Mesenchymal stem cell (in vitro differentiated cells and primary cell): ENCODE data around the gene WASL.

Experiments used
- DNase-seq: peaks from one replicate; pipeline ENCODE4 v3.0.0-alpha.2; 2013
- H2AFZ ChIP-seq: one replicate; pipeline ENCODE4 v1.6.1; 2013; ENCODE audit warnings: low read depth, mild to moderate bottlenecking, control low read depth, inconsistent platforms, low read length, moderate library complexity
- H2AK5ac ChIP-seq: 2 replicates; pipeline ENCODE4 v1.6.1; 2013; ENCODE audit warnings: low read length, moderate library complexity, mild to moderate bottlenecking, inconsistent platforms; ENCODE audit not compliant: severe bottlenecking
- H2BK120ac ChIP-seq: one replicate; pipeline ENCODE4 v1.6.1; 2013; ENCODE audit warnings: low read depth, mild to moderate bottlenecking, inconsistent platforms, low read length, moderate library complexity
- H2BK12ac ChIP-seq, 2 experiments: one replicate each; pipeline ENCODE4 v1.6.1; 2013; ENCODE audit warnings: inconsistent platforms in 2 of 2, low read length in 2 of 2, mild to moderate bottlenecking in 2 of 2, moderate library complexity in 2 of 2, control low read depth in 1 of 2
- H2BK15ac ChIP-seq: one replicate; pipeline ENCODE4 v1.6.1; 2013; ENCODE audit warnings: mild to moderate bottlenecking, low read depth, inconsistent platforms; ENCODE audit not compliant: poor library complexity, severe bottlenecking
- H2BK5ac ChIP-seq: 2 replicates; pipeline ENCODE4 v1.6.1; 2013; ENCODE audit warnings: low read depth, mild to moderate bottlenecking, low read length, control low read depth, inconsistent platforms; ENCODE audit not compliant: poor library complexity, severe bottlenecking
- H3K14ac ChIP-seq, 2 experiments: one replicate each; pipeline ENCODE4 v1.6.1; 2013; ENCODE audit warnings: inconsistent platforms in 2 of 2, low read length in 2 of 2, control low read depth in 1 of 2, mild to moderate bottlenecking in 1 of 2, moderate library complexity in 1 of 2
- H3K18ac ChIP-seq, 2 experiments: one replicate each; pipeline ENCODE4 v1.6.1; 2013; ENCODE audit warnings: inconsistent platforms in 2 of 2, low read length in 2 of 2, control low read depth in 1 of 2, low read depth in 1 of 2, mild to moderate bottlenecking in 1 of 2
- H3K23ac ChIP-seq, 2 experiments: one replicate each; pipeline ENCODE4 v1.6.1; 2013; ENCODE audit warnings: inconsistent platforms in 2 of 2, low read length in 2 of 2, mild to moderate bottlenecking in 2 of 2, moderate library complexity in 2 of 2, control low read depth in 1 of 2
- H3K27ac ChIP-seq: 2 replicates; pipeline ENCODE4 v1.5.1; 2013; ENCODE audit warnings: mild to moderate bottlenecking, moderate library complexity, low read length, control low read depth, inconsistent platforms; ENCODE audit not compliant: poor library complexity, severe bottlenecking
- H3K27me3 ChIP-seq, 2 experiments: 2 replicates each; pipeline versions ENCODE4 v1.6.1 to v1.7.0; 2013; ENCODE audit warnings: low read length in 2 of 2, mild to moderate bottlenecking in 2 of 2, moderate library complexity in 2 of 2, control low read depth in 1 of 2, inconsistent platforms in 1 of 2; ENCODE audit not compliant: control insufficient read depth in 1 of 2, insufficient read depth in 1 of 2
- H3K36me3 ChIP-seq, 2 experiments: 2 replicates each; pipeline versions ENCODE4 v1.6.1 to v1.7.0; 2013; ENCODE audit warnings: low read length in 2 of 2, control low read depth in 1 of 2, inconsistent platforms in 1 of 2, low read depth in 1 of 2, mild to moderate bottlenecking in 1 of 2; ENCODE audit not compliant: insufficient read depth in 2 of 2, control insufficient read depth in 1 of 2
- H3K4ac ChIP-seq, 2 experiments: one replicate each; pipeline ENCODE4 v1.6.1; 2013; ENCODE audit warnings: inconsistent platforms in 2 of 2, low read length in 2 of 2, mild to moderate bottlenecking in 2 of 2, moderate library complexity in 2 of 2, control low read depth in 1 of 2, low read depth in 1 of 2
- H3K4me1 ChIP-seq: 2 replicates; pipeline ENCODE4 v1.6.1; 2013; ENCODE audit warnings: low read depth, low read length, control low read depth; ENCODE audit not compliant: control insufficient read depth, insufficient read depth
- H3K4me2 ChIP-seq: 2 replicates; pipeline ENCODE4 v1.6.1; 2013; ENCODE audit warnings: low read length, mild to moderate bottlenecking, inconsistent platforms; ENCODE audit not compliant: poor library complexity, severe bottlenecking
- H3K4me3 ChIP-seq, 2 experiments: 2 replicates each; pipeline versions ENCODE4 v1.5.1 to v1.7.0; 2013; ENCODE audit warnings: low read length in 2 of 2, mild to moderate bottlenecking in 2 of 2, control low read depth in 1 of 2, low read depth in 1 of 2; ENCODE audit not compliant: insufficient read depth in 1 of 2
- H3K79me1 ChIP-seq: replicated peaks from 2 replicates; pipeline ENCODE4 v1.6.1; 2013; ENCODE audit warnings: mild to moderate bottlenecking, control low read depth, low read length, inconsistent platforms; ENCODE audit not compliant: poor library complexity, severe bottlenecking
- H3K9ac ChIP-seq: 2 replicates; pipeline ENCODE4 v1.7.0; 2013; ENCODE audit warnings: mild to moderate bottlenecking, low read length, moderate library complexity
- H3K9me3 ChIP-seq: 2 replicates; pipeline ENCODE4 v1.7.0; 2013; ENCODE audit warnings: mild to moderate bottlenecking, low read length; ENCODE audit not compliant: control insufficient read depth
- H4K8ac ChIP-seq: one replicate; pipeline ENCODE4 v1.6.1; 2013; ENCODE audit warnings: inconsistent platforms, mild to moderate bottlenecking, low read length, moderate library complexity
- H4K91ac ChIP-seq: one replicate; pipeline ENCODE4 v1.6.1; 2013; ENCODE audit warnings: mild to moderate bottlenecking, low read length, inconsistent platforms
- WGBS: methylation state at CpG from one replicate; pipeline ENCODE4 v1.1.7; 2013; ENCODE audit warnings: mixed read lengths; 5-methylcytosine and 5-hydroxymethylcytosine counted together

The WASL gene

DNA sequence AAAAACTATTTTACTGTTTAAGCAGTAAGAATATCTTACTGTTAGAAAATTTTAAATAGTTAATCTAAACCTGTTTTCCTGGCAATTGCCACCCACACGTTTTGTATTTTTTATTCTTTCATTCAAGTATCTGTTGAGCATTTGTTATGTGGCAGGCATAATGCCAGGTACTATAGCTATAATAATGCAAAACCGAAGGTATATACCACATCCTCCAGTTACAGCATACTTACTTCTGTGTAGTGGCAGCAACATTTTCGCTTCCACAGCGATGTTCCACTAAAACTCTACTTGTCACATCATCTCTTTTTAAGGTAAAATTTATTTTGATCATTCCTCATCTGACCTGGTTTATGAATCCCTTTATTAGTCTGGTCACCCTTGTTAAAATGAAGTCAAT is 30.0 kb downstream of the WASL start:
- Histone ChIP-seq H3K36me3 (no peaks in the 10 kb centered on the region), H3K14ac (no peak overlapping the region), H2BK120ac (no peak overlapping the region), H3K4me2 (no peak overlapping the region), H3K4me1 (peaks cover 5% of the 10 kb centered on the region), H2AFZ (no peak overlapping the region), H3K27me3 (no peaks in the 10 kb centered on the region), H3K4me3 (no peak overlapping the region), H2AK5ac (no peak overlapping the region), H3K4ac (no peak overlapping the region), H3K9ac (peak overlapping the region; percentile 11), H3K9me3 (no peaks in the 10 kb centered on the region), H2BK15ac (no peak overlapping the region), H3K18ac (no peak overlapping the region), H3K79me1 (peaks cover 10% of the 10 kb centered on the region), H2BK12ac (no peak overlapping the region), H2BK5ac (no peak overlapping the region), H4K91ac (no peak overlapping the region), H4K8ac (no peak overlapping the region), H3K23ac (no peak overlapping the region), H3K27ac (no peak overlapping the region)
- WGBS = 98% methylated on average over 3 of the region's 4 CpGs
- DNase-seq = no peak

DNA sequence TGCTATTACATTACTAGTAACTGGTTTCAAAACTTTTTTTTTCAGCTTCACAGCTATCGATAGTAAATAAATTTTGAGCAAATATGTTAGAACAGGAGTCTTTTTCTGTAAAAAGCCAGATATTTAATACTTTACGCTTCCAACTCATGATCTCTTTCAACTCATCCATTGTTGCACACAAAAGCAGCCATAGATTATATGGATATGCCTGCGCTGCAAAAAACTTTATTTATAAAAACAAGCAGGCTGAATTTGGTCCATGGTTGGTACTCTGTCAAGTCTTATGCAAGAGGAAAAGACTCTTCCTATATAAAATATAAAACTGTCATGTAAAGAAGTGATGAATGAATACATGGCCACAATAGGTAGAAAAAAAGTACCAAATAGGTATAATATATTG is 31.1 kb downstream of the WASL start:
- Histone ChIP-seq H3K9ac (no peak overlapping the region), H3K27ac (no peak overlapping the region), H3K18ac (no peak overlapping the region), H4K91ac (no peak overlapping the region), H3K9me3 (no peaks in the 10 kb centered on the region), H2BK12ac (no peak overlapping the region), H3K4me1 (peaks cover 7% of the 10 kb centered on the region), H3K23ac (no peak overlapping the region), H2BK5ac (no peak overlapping the region), H2AFZ (no peak overlapping the region), H3K36me3 (no peaks in the 10 kb centered on the region), H2AK5ac (no peak overlapping the region), H4K8ac (no peak overlapping the region), H3K79me1 (peaks cover 10% of the 10 kb centered on the region), H3K4me2 (no peak overlapping the region), H3K14ac (no peak overlapping the region), H2BK15ac (no peak overlapping the region), H3K27me3 (no peaks in the 10 kb centered on the region), H2BK120ac (no peak overlapping the region), H3K4ac (no peak overlapping the region), H3K4me3 (no peak overlapping the region)
- no peak for DNase-seq
- no CpG with 5 or more reads among the region's 3 CpGs for WGBS

DNA sequence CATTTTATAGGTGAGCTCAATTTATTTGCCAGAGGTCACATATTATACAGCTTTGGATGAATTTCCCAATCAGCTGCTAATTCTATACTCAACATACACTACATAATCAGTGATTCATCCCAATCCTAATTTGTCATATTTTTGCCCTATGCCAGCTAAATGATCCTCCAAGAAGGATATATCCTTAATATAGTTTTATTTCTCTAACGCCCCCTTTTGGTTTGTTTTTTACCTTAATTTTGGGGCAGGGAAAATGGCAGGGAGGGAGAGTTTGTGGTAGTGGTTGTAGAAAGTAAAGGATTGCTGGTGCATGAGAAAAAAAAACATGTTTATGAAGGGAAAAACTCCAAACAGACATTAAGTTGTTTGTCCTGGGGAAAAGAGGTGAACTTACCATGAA is 31.9 kb downstream of the WASL start:
- Histone ChIP-seq H4K91ac (no peak overlapping the region), H2BK12ac (no peak overlapping the region), H3K4me3 (no peak overlapping the region), H2BK15ac (no peak overlapping the region), H2AFZ (no peak overlapping the region), H3K4me2 (no peak overlapping the region), H3K79me1 (peaks cover 10% of the 10 kb centered on the region), H3K18ac (no peak overlapping the region), H3K4ac (no peak overlapping the region), H3K27me3 (no peaks in the 10 kb centered on the region), H3K4me1 (peaks cover 4% of the 10 kb centered on the region), H3K27ac (no peak overlapping the region), H3K14ac (no peak overlapping the region), H3K9ac (no peak overlapping the region), H2BK5ac (no peak overlapping the region), H4K8ac (no peak overlapping the region), H2AK5ac (no peak overlapping the region), H2BK120ac (no peak overlapping the region), H3K36me3 (no peaks in the 10 kb centered on the region), H3K9me3 (no peaks in the 10 kb centered on the region), H3K23ac (no peak overlapping the region)
- WGBS = 100% methylated on average over 1 of the region's 1 CpG
- DNase-seq = no peak

DNA sequence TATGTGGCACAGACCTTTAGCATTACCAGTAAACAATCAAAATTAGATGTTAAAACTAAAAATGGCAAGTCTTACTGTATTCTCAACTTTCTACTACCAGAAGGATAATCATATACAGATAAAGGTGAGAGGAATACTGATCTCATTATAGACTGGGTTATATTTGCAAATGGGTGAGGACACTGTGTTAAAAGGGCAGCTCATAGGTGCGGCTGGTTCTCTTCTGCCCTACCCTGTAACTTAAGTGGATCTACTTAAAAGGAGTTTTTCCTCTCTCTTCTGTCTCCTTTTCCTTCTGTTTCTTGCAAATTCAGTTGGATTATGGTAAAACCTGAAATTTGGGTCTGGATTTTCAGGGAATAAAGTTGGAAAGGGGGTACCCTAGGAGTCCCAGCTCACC is 33.0 kb downstream of the WASL start:
- Histone ChIP-seq H3K79me1 (peaks cover 11% of the 10 kb centered on the region), H3K4me2 (no peak overlapping the region), H3K9me3 (no peaks in the 10 kb centered on the region), H2AFZ (no peak overlapping the region), H3K23ac (no peak overlapping the region), H3K27ac (no peak overlapping the region), H3K4me3 (no peak overlapping the region), H4K91ac (no peak overlapping the region), H3K27me3 (no peaks in the 10 kb centered on the region), H3K18ac (no peak overlapping the region), H3K4me1 (peaks cover 4% of the 10 kb centered on the region), H4K8ac (no peak overlapping the region), H2BK12ac (no peak overlapping the region), H3K14ac (no peak overlapping the region), H3K36me3 (no peaks in the 10 kb centered on the region), H2BK120ac (no peak overlapping the region), H2BK5ac (no peak overlapping the region), H3K9ac (no peak overlapping the region), H2AK5ac (no peak overlapping the region), H3K4ac (no peak overlapping the region), H2BK15ac (no peak overlapping the region)
- no CpG with 5 or more reads among the region's 1 CpG for WGBS
- no peak for DNase-seq
